Small intestine (tissue), 7 donors: ENCODE measurements around the gene TMEM182. TPM values are rescaled to one million over a fixed set of nuclear protein-coding genes. Genes with fewer than 3 reads are reported as not detected.

ENCODE experiments used
- DNase-seq, 2 donors: peaks; one replicate each; pipeline versions ENCODE4 v3.0.0 to v3.0.0-alpha.2; 2013
- FAIRE-seq: peaks from 2 replicates; lab custom pipeline; 2012; peaks lifted over from hg19 to GRCh38; lab: Jason Lieb, UNC
- H3K27ac ChIP-seq, 3 donors: one replicate each; pipeline ENCODE4 v1.5.1; 2013; ENCODE audit warnings: low read length in 2 of 3, mild to moderate bottlenecking in 2 of 3, control low read depth in 1 of 3, inconsistent platforms in 1 of 3, low read depth in 1 of 3, moderate library complexity in 1 of 3
- H3K27me3 ChIP-seq, 3 donors: one replicate each; pipeline ENCODE4 v1.6.1; 2013; ENCODE audit warnings: low read length in 3 of 3, inconsistent platforms in 1 of 3; ENCODE audit not compliant: control insufficient read depth in 3 of 3, insufficient read depth in 3 of 3
- H3K36me3 ChIP-seq, 3 donors: one replicate each; pipeline ENCODE4 v1.6.1; 2013; ENCODE audit warnings: low read length in 3 of 3, inconsistent platforms in 1 of 3, low read depth in 1 of 3, mild to moderate bottlenecking in 1 of 3, moderate library complexity in 1 of 3; ENCODE audit not compliant: control insufficient read depth in 3 of 3, insufficient read depth in 2 of 3
- H3K4me1 ChIP-seq, 3 donors: one replicate each; pipeline ENCODE4 v1.6.1; 2013; ENCODE audit warnings: low read length in 2 of 3, inconsistent platforms in 1 of 3, low read depth in 1 of 3, mild to moderate bottlenecking in 1 of 3, moderate library complexity in 1 of 3; ENCODE audit not compliant: control insufficient read depth in 3 of 3, insufficient read depth in 2 of 3
- H3K4me3 ChIP-seq, 3 donors: one replicate each; pipeline ENCODE4 v1.5.1; 2013; ENCODE audit warnings: low read length in 3 of 3, control low read depth in 1 of 3, inconsistent platforms in 1 of 3, low read depth in 1 of 3, mild to moderate bottlenecking in 1 of 3, moderate library complexity in 1 of 3
- H3K9me3 ChIP-seq, 2 donors: one replicate each; pipeline ENCODE4 v1.6.1; 2013; ENCODE audit warnings: low read depth in 1 of 2, low read length in 1 of 2; ENCODE audit not compliant: control insufficient read depth in 2 of 2, insufficient read depth in 1 of 2
- WGBS, 3 donors: extraction: QIAGEN DNeasy Blood & Tissue Kit; methylation state at CpG; one replicate each; pipeline ENCODE4 v1.1.7; 2013; 5-methylcytosine and 5-hydroxymethylcytosine counted together
- polyA plus RNA-seq, 4 donors: library from polyadenylated mRNA; stranded (reverse) in 3 of 4; unstranded in 1 of 4; fragments of 200-250 nt in 3 of 4; fragments of 120-200 nt in 1 of 4; gene quantifications; one replicate each; pipeline versions ENCODE4 v1.2.1 to v1.2.3, GENCODE V29; 2013
- donor health status: healthy with polysubstance abuse.
- donor health status: control.
- donor health status: control.
- donor health status: Bipolar disorder and iron deficiency.
- donor health status: healthy.

Gene TMEM182
- polyA plus RNA-seq, 4 donors, result 0.67 to 7.0 (median 3.1) TPM

DNA sequence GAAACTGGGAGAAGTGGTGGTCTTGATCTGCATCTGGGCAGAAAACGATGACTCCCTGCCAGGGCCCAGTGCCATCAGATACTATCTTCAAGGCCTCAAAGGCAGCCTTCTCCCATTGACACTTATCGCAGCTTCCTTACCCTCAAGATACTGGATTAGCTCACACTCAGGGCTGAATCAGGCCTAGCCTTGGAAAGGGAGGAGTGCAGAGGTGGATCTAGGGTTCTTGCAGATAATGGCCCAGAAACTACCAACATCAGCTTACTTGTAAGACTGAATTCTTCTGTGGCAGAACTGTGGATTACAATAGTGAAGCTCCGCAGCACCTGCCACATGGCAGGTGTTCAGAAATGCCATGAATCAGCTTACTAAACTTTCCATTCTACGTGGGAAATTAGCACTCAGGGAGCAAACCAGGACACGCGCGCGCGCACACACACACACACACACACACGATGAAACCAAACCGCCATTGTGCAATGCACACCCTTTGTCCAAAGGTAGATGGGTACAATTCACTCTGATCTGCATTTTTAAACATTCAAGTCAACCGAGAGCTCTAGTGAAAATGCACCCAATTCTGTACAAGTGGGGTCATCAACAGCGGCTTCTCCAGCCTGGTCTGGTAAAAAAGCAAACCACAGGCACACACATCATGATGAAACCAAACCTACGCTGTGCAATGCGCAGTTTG is 26.3 kb upstream of the TMEM182 start:
- DNase-seq, result peak; percentile 61 to 76
- WGBS, 3 donors, result 14 to 58% (median 47%) methylated on average over 15 of the region's 15 CpGs
- Histone ChIP-seq H3K27ac (peak overlapping the region; percentile 74 to 94 (median 88)), H3K27me3 (no peaks in the 10 kb centered on the region), H3K4me1 (peaks cover 3 to 11% (median 8%) of the 10 kb centered on the region in 3 donors), H3K36me3 (peaks cover 0 to 6% (median 5%) of the 10 kb centered on the region in 3 donors), H3K9me3 (no peaks in the 10 kb centered on the region), H3K4me3 (peak overlapping the region; percentile 66 to 91 (median 90))
- FAIRE-seq, result no peak

DNA sequence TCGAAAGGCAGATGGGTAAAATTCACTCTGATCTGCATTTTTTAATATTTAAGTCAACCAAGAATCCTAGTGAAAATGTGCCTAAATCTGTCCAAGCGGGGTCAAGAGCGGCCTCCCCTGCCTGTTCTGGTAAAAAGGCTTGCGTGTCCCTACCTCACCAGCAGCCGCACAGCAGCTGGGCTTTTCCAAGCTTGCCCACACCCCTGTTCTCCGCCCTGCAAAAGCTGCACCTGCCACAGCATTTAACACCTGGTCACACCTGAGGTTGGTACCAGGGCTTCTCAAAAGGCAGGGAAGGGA is 25.8 kb upstream of the TMEM182 start:
- peaks cover 3 to 11% (median 8%) of the 10 kb centered on the region in 3 donors for H3K4me1 ChIP-seq
- no peaks in the 10 kb centered on the region for H3K9me3 ChIP-seq
- no peak for DNase-seq
- peaks cover 0 to 5% (median 4%) of the 10 kb centered on the region in 3 donors for H3K36me3 ChIP-seq
- WGBS, 3 donors, result 4 to 20% (median 18%) methylated on average over 6 of the region's 6 CpGs
- no peaks in the 10 kb centered on the region for H3K27me3 ChIP-seq
- H3K4me3 ChIP-seq, result peak overlapping the region; percentile 66 to 91 (median 90)
- no peak for FAIRE-seq
- peak overlapping the region; percentile 74 to 94 (median 88) for H3K27ac ChIP-seq

DNA sequence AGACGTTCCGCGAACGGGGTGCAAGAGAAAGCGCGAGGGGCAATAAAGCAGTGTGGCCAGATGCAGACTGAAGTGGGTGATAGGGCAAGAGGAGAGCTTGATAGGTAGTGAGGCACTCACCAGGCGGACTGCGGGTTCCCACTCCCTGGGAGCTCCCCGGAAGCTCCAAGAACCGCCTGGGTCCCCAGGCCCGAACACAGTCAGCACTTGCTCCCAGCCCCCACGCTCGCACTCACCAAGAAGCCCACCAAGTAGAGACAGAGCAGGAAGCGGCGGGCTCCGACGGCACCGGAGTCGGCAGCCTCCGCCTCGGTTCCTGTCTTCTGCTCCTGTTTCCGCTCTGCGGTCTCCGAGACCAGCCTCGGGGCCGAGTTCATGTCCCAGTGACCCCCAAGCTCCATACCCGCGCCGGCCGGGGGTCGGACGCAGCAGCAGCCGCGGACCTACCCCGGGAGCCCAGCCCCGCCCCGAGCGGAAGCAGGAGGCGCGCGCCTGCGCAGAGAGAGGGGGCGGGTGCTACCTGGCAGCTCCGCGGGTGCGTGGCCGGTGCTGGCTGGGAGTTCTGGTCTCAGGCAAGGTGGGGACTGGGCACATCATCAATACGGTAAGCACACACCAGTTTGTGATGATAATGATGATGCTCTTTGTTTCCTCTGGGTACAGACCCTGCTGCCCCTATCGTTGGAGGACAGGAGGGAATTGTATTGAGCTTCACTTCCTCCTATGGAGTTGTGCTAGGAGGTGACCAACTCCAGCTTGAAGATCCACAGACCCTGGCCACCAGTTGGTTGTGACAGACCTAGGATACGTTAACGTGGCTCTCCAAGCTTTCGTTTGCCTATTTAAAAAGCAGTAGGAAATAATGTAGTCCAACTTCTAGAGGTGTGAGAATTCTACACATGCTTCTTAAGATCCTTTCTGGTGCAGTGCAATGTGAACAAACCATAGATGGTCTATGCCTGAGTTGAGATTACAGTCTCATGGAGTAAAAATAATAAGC is 25.1 kb upstream of the TMEM182 start:
- Histone ChIP-seq H3K27me3 (no peaks in the 10 kb centered on the region), H3K4me1 (peaks cover 3 to 11% (median 8%) of the 10 kb centered on the region in 3 donors), H3K4me3 (peak overlapping the region; percentile 66 to 91 (median 90)), H3K27ac (peak overlapping the region; percentile 74 to 94 (median 88)), H3K36me3 (peaks cover 0 to 4% (median 2%) of the 10 kb centered on the region in 3 donors), H3K9me3 (no peaks in the 10 kb centered on the region)
- 0 to 1% (median 0%) methylated on average over 51 to 52 of the region's 52 CpGs for WGBS, 3 donors
- DNase-seq, result peak; percentile 85 to 92
- no peak for FAIRE-seq

DNA sequence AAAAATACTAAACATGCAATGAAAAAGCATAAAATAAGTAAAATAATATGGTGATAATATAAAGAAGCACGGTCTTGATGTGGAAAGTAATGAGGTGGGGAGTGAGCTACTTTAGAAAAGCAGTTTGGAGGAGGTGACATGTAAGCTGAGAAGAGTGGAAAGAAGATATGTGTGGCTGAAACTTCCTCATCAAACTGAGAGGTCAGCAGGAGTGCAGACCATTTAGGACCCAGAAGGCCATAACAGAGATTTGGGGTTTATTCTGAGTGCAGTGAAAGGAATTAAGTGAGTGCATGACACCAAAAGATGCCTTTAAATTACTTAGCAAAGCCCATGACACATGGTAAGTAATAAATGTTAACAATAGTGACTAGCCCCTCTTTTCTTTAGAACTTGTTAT is 24.4 kb upstream of the TMEM182 start:
- H3K4me3 ChIP-seq, result peak overlapping the region in 2 of 3 donors; percentile 66 to 90
- FAIRE-seq, result no peak
- WGBS, 3 donors, result 52 to 66% (median 52%) methylated on average over 1 of the region's 1 CpG

DNA sequence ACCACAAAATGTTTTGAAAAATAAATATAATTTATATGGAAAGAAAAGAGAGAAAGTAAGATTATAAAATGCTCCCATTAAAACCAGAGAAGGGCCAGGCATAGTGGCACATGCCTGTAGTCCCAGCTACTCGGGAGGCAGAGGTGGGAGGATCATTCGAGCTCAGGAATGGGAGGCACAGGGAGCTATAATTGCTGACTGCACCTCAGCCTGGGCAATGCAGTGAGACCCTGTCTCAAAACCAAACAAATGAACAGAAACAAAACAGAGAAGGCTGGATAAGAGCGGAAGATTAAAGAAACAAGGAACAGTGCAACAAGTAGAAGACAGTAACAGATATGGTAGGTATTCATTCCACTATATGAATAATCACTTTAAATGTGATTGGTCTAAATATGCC is 18.6 kb upstream of the TMEM182 start:
- Histone ChIP-seq H3K4me1 (no peaks in the 10 kb centered on the region), H3K27ac (no peak overlapping the region), H3K9me3 (no peaks in the 10 kb centered on the region), H3K36me3 (no peaks in the 10 kb centered on the region), H3K4me3 (no peak overlapping the region), H3K27me3 (no peaks in the 10 kb centered on the region)
- 92 to 98% (median 93%) methylated on average over 3 of the region's 3 CpGs for WGBS, 3 donors
- FAIRE-seq (no peak), DNase-seq (no peak)

More for the DNA sequence above, 24.4 kb upstream of the TMEM182 start:
- Histone ChIP-seq H3K9me3 (no peaks in the 10 kb centered on the region), H3K27me3 (no peaks in the 10 kb centered on the region), H3K27ac (no peak overlapping the region), H3K36me3 (peaks cover 0 to 4% (median 0%) of the 10 kb centered on the region in 3 donors), H3K4me1 (peaks cover 3 to 11% (median 8%) of the 10 kb centered on the region in 3 donors)
- no peak for DNase-seq

DNA sequence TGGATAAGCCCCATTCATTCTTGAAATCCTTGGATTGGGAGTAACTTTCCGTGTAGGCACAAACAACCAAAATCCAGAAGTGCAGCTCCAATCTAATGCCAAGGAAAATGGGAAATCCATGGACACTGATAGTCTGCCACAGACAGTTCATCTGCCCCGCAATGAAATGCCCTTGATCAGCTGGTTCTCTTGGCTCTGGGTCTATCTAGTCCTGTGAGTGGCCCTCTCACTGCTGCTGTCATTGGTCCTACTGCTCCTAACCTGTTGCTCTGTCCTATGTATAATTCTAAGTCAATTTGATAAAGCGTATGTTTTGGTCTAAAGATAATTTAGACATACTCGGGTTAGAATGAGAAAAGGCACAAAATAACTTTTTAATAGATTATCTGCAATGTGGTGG is 13.7 kb upstream of the TMEM182 start:
- FAIRE-seq, result no peak
- Histone ChIP-seq H3K36me3 (no peaks in the 10 kb centered on the region), H3K27ac (no peak overlapping the region), H3K9me3 (no peaks in the 10 kb centered on the region), H3K27me3 (no peaks in the 10 kb centered on the region), H3K4me1 (no peaks in the 10 kb centered on the region), H3K4me3 (no peak overlapping the region)
- 91 to 93% (median 93%) methylated on average over 4 of the region's 4 CpGs for WGBS, 3 donors
- DNase-seq, result no peak

DNA sequence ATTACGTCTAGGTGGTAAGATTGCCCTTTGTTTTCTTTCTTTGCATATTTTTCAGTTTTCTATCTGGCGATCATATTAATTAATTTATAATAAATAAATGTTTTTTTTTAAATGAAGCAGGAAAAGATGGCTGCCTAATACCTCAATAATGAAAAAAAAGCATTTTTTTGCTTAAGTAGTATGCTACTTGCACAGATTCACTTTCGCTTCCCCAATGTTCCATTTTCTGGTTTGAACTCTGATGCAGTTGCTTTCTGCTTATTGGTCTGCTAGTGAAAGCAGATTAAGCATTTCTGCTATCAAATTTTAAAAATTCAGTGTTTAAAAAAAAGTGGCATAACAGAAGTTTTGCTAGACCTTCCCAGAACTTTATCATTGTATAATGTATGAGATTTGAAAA is 11.9 kb upstream of the TMEM182 start:
- no peaks in the 10 kb centered on the region for H3K27me3 ChIP-seq
- 64 to 93% (median 71%) methylated on average over 3 of the region's 3 CpGs for WGBS, 3 donors
- H3K4me1 ChIP-seq, result no peaks in the 10 kb centered on the region
- H3K9me3 ChIP-seq, result no peaks in the 10 kb centered on the region
- no peak overlapping the region for H3K4me3 ChIP-seq
- no peaks in the 10 kb centered on the region for H3K36me3 ChIP-seq
- FAIRE-seq, result no peak
- H3K27ac ChIP-seq, result no peak overlapping the region
- no peak for DNase-seq

DNA sequence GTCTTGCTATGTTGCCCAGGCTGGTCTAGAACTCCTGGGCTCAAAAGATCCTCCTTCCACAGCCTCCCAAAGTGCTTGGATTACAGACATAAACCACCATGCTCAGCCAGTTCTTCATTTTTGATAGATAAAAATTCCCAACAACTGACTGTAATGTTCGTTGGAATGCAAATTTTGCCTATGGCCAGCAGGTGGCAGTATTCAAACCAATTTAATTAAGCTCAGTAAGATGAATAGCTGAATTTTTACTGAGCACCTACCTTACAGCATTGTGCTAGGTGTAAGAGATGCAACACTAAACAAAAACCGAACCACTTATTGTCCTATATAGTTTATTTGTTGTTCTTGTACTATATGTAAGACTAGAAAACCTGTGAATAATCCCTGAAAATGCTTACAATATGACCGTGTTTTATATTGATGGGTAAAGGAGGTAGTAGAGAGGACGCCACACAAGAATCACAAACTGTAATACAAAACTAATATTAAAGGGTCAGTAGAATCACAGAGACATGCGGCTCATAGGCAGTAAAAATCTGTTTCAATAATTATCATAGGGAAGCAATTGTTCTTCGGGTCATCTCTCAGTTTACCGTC is 8.2 kb upstream of the TMEM182 start:
- 69 to 71% (median 71%) methylated on average over 7 of the region's 7 CpGs for WGBS, 3 donors
- Histone ChIP-seq H3K4me3 (no peak overlapping the region), H3K27ac (no peak overlapping the region), H3K27me3 (no peaks in the 10 kb centered on the region), H3K9me3 (no peaks in the 10 kb centered on the region), H3K36me3 (no peaks in the 10 kb centered on the region), H3K4me1 (no peaks in the 10 kb centered on the region)
- FAIRE-seq (no peak), DNase-seq (peak; percentile 49 to 54)
